HepG2 (cell line): ENCODE results near the gene LCK. TPM values are rescaled to one million over a fixed set of nuclear protein-coding genes. Genes with fewer than 3 reads are reported as not detected.

Experiments used
- ATF7 ChIP-seq, 2 experiments: fragments of 450-650 bp in 1 of 2; sonication (generic) in 1 of 2; formaldehyde crosslinking in 1 of 2; IDR thresholded peaks; 2 replicates each; pipeline versions ENCODE4 v1.4.0 to v1.6.1; 2016 to 2020; ENCODE audit warnings: antibody characterized with exemption in 1 of 2, mild to moderate bottlenecking in 1 of 2, missing genetic modification reagents in 1 of 2
- CENPT ChIP-seq: sonication (generic); formaldehyde crosslinking; IDR thresholded peaks from 2 replicates; pipeline ENCODE4 v1.8.0; 2022; ENCODE audit warnings: low read depth, mild to moderate bottlenecking, moderate library complexity, missing genetic modification reagents
- KDM4B ChIP-seq: sonication (generic); formaldehyde crosslinking; IDR thresholded peaks from 2 replicates; pipeline ENCODE4 v1.4.0; 2020; ENCODE audit warnings: missing genetic modification reagents
- KDM6A ChIP-seq: IDR thresholded peaks from 2 replicates; pipeline ENCODE4 v1.6.1; 2016; ENCODE audit warnings: low read depth
- MAZ ChIP-seq, 2 experiments: sonication (generic) in 1 of 2; formaldehyde crosslinking in 1 of 2; IDR thresholded peaks; 2 replicates each; pipeline versions ENCODE4 v1.5.0 to v1.6.1; 2012 to 2020; ENCODE audit warnings: low read depth in 2 of 2, mild to moderate bottlenecking in 2 of 2, borderline replicate concordance in 1 of 2, improper control_type of control experiment in 1 of 2, low read length in 1 of 2, missing genetic modification reagents in 1 of 2, moderate library complexity in 1 of 2
- MED1 ChIP-seq: sonication (generic); formaldehyde crosslinking; IDR thresholded peaks from 2 replicates; pipeline ENCODE4 v1.4.0; 2020; ENCODE audit warnings: missing genetic modification reagents
- MEIS1 ChIP-seq: sonication (generic); formaldehyde crosslinking; IDR thresholded peaks from 2 replicates; pipeline ENCODE4 v1.9.0; 2021; ENCODE audit warnings: mild to moderate bottlenecking, missing genetic modification reagents, moderate library complexity, borderline replicate concordance
- MEIS2 ChIP-seq: sonication (generic); formaldehyde crosslinking; IDR thresholded peaks from 2 replicates; pipeline ENCODE4 v1.9.0; 2021; ENCODE audit warnings: mild to moderate bottlenecking, missing genetic modification reagents
- RBFOX2 ChIP-seq: fragments of 200-400 bp; formaldehyde crosslinking; IDR thresholded peaks from 2 replicates; pipeline ENCODE4 v1.6.1; 2017; ENCODE audit warnings: low read depth, mild to moderate bottlenecking, low read length
- RFX3 ChIP-seq: IDR thresholded peaks from 2 replicates; pipeline ENCODE4 v1.6.1; 2016; ENCODE audit warnings: missing biosample characterization, missing genetic modification reagents
- SIN3A ChIP-seq: IDR thresholded peaks from 2 replicates; pipeline ENCODE4 v1.6.1; 2011; ENCODE audit warnings: low read depth, mild to moderate bottlenecking, control low read depth, low read length, borderline replicate concordance
- TEAD2 ChIP-seq: sonication (generic); formaldehyde crosslinking; IDR thresholded peaks from 2 replicates; pipeline ENCODE4 v1.9.0; 2021; ENCODE audit warnings: missing genetic modification reagents
- ZC3H4 ChIP-seq: sonication (generic); formaldehyde crosslinking; IDR thresholded peaks from 2 replicates; pipeline ENCODE4 v1.4.0; 2020; ENCODE audit warnings: missing genetic modification reagents, borderline replicate concordance
- ZNF136 ChIP-seq: sonication (generic); formaldehyde crosslinking; IDR thresholded peaks from 2 replicates; pipeline ENCODE4 v1.8.1; 2022; ENCODE audit warnings: low read depth, mild to moderate bottlenecking, moderate library complexity, missing genetic modification reagents
- ZNF501 ChIP-seq: sonication (generic); formaldehyde crosslinking; IDR thresholded peaks from 2 replicates; pipeline ENCODE4 v1.5.1; 2020; ENCODE audit warnings: mild to moderate bottlenecking, moderate library complexity, missing genetic modification reagents
- ZNF549 ChIP-seq: sonication (generic); formaldehyde crosslinking; IDR thresholded peaks from 2 replicates; pipeline ENCODE4 v1.5.0; 2020; ENCODE audit warnings: missing genetic modification reagents
- ZNF713 ChIP-seq: sonication (generic); formaldehyde crosslinking; IDR thresholded peaks from 2 replicates; pipeline ENCODE4 v1.4.0; 2020; ENCODE audit warnings: mild to moderate bottlenecking, missing genetic modification reagents
- ZNF781 ChIP-seq: sonication (generic); formaldehyde crosslinking; IDR thresholded peaks from 2 replicates; pipeline ENCODE4 v1.5.1; 2020; ENCODE audit warnings: borderline replicate concordance, mild to moderate bottlenecking, missing genetic modification reagents; ENCODE audit errors: not compliant biosample characterization
- polyA plus RNA-seq, 8 experiments: library from polyadenylated mRNA; depleted of rRNA in 3 of 8; stranded (reverse) in 7 of 8; unstranded in 1 of 8; fragments of >200 nt; fragmentation: Illumina TruSeq in 4 of 8; extraction: Trizol in 4 of 8; gene quantifications; 2 replicates each; pipeline versions ENCODE4 v1.2.1 to v1.2.3, GENCODE V29; 2011 to 2016; ENCODE audit warnings: low read depth in 4 of 8, missing spikeins in 1 of 8, mixed read lengths in 1 of 8; ENCODE audit not compliant: insufficient read depth in 1 of 8
- total RNA-seq, 5 experiments: library from RNA; depleted of rRNA; stranded (reverse); fragments of >200 nt; fragmentation: Illumina TruSeq; extraction: Trizol; gene quantifications; 2 replicates each; pipeline ENCODE4 v1.2.3, GENCODE V29; 2016; ENCODE audit warnings: low read depth in 1 of 5
- TF ChIP-seq, protein P1 (sequence below): sonication (generic); formaldehyde crosslinking; IDR thresholded peaks from 2 replicates; pipeline ENCODE4 v1.4.0; 2020; ENCODE audit warnings: missing genetic modification reagents
- TF ChIP-seq, protein P2 (sequence below): sonication (generic); formaldehyde crosslinking; IDR thresholded peaks from 2 replicates; pipeline ENCODE4 v1.4.0; 2020; ENCODE audit warnings: missing genetic modification reagents
- TF ChIP-seq, protein P3 (sequence below): sonication (generic); formaldehyde crosslinking; IDR thresholded peaks from 2 replicates; pipeline ENCODE4 v1.5.1; 2020; ENCODE audit warnings: mild to moderate bottlenecking, moderate library complexity, missing genetic modification reagents
- TF ChIP-seq, protein P4 (sequence below): IDR thresholded peaks from 2 replicates; pipeline ENCODE4 v1.6.1; 2016; ENCODE audit warnings: mild to moderate bottlenecking, missing biosample characterization, missing genetic modification reagents

LCK gene
- total and polyA plus RNA-seq, 2 of the 13 experiments (the other 11 are each of a cell fraction or from before 2014, with no cell fraction given) = 0.93 to 1.8 TPM

DNA sequence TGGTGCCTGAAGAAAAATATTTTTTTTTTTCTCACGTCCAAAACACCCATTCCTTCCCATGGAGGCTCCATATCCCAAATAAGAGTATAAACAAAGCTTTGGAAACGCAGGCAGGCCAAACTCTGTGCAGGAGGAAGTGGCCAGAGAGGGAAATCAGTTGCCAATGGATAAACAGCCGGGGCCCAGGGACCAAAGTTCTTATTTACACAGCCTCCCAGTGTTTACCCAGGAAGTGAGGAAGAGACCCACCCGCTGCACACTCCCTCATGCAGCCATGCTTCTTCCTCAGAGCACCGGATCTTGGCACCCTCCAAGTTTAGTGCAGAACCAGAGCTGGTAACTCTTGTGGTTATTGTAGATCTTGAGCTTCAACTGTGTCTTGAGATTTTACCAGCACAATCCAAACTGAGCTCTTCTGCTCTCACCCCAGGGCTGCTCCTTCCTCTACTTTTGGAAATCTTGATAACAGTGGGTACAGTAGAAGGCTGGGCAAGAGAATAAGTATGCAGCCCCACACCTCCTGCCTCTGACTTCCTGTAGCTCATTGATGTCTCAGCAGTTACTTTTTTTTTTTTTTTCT lies 70.7 kb downstream of the LCK start (continued):
- TF ChIP-seq ATF7 (IDR thresholded peaks at IDR 0.05) = no peak
- TF ChIP-seq ATF7 (CRISPR knock-in tag; IDR thresholded peaks at IDR 0.05) = no peak
- TF ChIP-seq, protein P1, sequence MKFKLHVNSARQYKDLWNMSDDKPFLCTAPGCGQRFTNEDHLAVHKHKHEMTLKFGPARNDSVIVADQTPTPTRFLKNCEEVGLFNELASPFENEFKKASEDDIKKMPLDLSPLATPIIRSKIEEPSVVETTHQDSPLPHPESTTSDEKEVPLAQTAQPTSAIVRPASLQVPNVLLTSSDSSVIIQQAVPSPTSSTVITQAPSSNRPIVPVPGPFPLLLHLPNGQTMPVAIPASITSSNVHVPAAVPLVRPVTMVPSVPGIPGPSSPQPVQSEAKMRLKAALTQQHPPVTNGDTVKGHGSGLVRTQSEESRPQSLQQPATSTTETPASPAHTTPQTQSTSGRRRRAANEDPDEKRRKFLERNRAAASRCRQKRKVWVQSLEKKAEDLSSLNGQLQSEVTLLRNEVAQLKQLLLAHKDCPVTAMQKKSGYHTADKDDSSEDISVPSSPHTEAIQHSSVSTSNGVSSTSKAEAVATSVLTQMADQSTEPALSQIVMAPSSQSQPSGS (CRISPR knock-in tag) = peak; percentile 45; the same call in 1 of the 2 replicates
- TF ChIP-seq, protein P2, sequence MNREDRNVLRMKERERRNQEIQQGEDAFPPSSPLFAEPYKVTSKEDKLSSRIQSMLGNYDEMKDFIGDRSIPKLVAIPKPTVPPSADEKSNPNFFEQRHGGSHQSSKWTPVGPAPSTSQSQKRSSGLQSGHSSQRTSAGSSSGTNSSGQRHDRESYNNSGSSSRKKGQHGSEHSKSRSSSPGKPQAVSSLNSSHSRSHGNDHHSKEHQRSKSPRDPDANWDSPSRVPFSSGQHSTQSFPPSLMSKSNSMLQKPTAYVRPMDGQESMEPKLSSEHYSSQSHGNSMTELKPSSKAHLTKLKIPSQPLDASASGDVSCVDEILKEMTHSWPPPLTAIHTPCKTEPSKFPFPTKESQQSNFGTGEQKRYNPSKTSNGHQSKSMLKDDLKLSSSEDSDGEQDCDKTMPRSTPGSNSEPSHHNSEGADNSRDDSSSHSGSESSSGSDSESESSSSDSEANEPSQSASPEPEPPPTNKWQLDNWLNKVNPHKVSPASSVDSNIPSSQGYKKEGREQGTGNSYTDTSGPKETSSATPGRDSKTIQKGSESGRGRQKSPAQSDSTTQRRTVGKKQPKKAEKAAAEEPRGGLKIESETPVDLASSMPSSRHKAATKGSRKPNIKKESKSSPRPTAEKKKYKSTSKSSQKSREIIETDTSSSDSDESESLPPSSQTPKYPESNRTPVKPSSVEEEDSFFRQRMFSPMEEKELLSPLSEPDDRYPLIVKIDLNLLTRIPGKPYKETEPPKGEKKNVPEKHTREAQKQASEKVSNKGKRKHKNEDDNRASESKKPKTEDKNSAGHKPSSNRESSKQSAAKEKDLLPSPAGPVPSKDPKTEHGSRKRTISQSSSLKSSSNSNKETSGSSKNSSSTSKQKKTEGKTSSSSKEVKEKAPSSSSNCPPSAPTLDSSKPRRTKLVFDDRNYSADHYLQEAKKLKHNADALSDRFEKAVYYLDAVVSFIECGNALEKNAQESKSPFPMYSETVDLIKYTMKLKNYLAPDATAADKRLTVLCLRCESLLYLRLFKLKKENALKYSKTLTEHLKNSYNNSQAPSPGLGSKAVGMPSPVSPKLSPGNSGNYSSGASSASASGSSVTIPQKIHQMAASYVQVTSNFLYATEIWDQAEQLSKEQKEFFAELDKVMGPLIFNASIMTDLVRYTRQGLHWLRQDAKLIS (CRISPR knock-in tag) = no peak
- no peak for TF ChIP-seq MAZ (IDR thresholded peaks at IDR 0.05; ENCODE audit: borderline replicate concordance, low read depth, low read length)
- TF ChIP-seq MAZ (CRISPR knock-in tag; IDR thresholded peaks at IDR 0.05; ENCODE audit: low read depth) = peak; percentile 54; the same call in 1 of the 2 replicates
- no peak for TF ChIP-seq ZNF549 (CRISPR knock-in tag)
- no peak for TF ChIP-seq KDM4B
- TF ChIP-seq TEAD2 (CRISPR knock-in tag) = no peak
- TF ChIP-seq MED1 (CRISPR knock-in tag) = peak; percentile 92
- TF ChIP-seq ZNF136 (CRISPR knock-in tag) = no peak
- TF ChIP-seq CENPT (CRISPR knock-in tag) = no peak
- TF ChIP-seq, protein P3, sequence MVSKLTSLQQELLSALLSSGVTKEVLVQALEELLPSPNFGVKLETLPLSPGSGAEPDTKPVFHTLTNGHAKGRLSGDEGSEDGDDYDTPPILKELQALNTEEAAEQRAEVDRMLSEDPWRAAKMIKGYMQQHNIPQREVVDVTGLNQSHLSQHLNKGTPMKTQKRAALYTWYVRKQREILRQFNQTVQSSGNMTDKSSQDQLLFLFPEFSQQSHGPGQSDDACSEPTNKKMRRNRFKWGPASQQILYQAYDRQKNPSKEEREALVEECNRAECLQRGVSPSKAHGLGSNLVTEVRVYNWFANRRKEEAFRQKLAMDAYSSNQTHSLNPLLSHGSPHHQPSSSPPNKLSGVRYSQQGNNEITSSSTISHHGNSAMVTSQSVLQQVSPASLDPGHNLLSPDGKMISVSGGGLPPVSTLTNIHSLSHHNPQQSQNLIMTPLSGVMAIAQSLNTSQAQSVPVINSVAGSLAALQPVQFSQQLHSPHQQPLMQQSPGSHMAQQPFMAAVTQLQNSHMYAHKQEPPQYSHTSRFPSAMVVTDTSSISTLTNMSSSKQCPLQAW (CRISPR knock-in tag) = peak; percentile 54
- no peak for TF ChIP-seq MEIS1
- TF ChIP-seq ZNF501 = peak; percentile 71
- no peak for TF ChIP-seq ZNF713
- TF ChIP-seq SIN3A = no peak; the same call in 1 of the 2 replicates
- TF ChIP-seq ZC3H4 (CRISPR knock-in tag) = no peak
- TF ChIP-seq RBFOX2 = peak; percentile 39; the same call in 1 of the 2 replicates
- no peak for TF ChIP-seq RFX3 (CRISPR knock-in tag)
- TF ChIP-seq MEIS2 (CRISPR knock-in tag) = peak; percentile 55; the same call in 1 of the 2 replicates
- TF ChIP-seq, protein P4, sequence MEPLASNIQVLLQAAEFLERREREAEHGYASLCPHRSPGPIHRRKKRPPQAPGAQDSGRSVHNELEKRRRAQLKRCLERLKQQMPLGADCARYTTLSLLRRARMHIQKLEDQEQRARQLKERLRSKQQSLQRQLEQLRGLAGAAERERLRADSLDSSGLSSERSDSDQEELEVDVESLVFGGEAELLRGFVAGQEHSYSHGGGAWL (CRISPR knock-in tag) = peak; percentile 59; the same call in 1 of the 2 replicates
- TF ChIP-seq ZNF781 (CRISPR knock-in tag) = peak; percentile 59
- TF ChIP-seq KDM6A (CRISPR knock-in tag) = peak; percentile 94
